Heart right ventricle (tissue), 16 donors: ENCODE data around the gene FHOD3. TPM values are rescaled to one million over a fixed set of nuclear protein-coding genes. Genes with fewer than 3 reads are reported as not detected.
A peak's percentile ranks its signal among the peaks of the same experiment; 100 is the strongest.

Experiments used
- ATAC-seq, 8 donors: fragments of 200-7000 bp; cut with Tn5 transposase; one replicate each; pipeline ENCODE4 v1.9.1; 2020; ENCODE audit warnings: mild to moderate bottlenecking in 8 of 8, moderate library complexity in 8 of 8, moderate number of reproducible peaks in 1 of 8
- DNase-seq, 2 donors: peaks; one replicate each; pipeline ENCODE4 v3.0.0-alpha.2; 2020
- H3K27ac ChIP-seq, 10 donors: fragments of 200-600 bp; sonication (generic) in 2 of 10; one replicate each; pipeline versions ENCODE4 v1.5.0 to v1.8.0; 2020 to 2022; ENCODE audit warnings: mild to moderate bottlenecking in 3 of 10
- H3K27me3 ChIP-seq, 7 donors: fragments of 200-600 bp; one replicate each; pipeline ENCODE4 v1.8.0; 2021 to 2022; ENCODE audit warnings: mild to moderate bottlenecking in 2 of 7
- H3K36me3 ChIP-seq, 9 donors: fragments of 200-600 bp; sonication (generic) in 1 of 9; one replicate each; pipeline versions ENCODE4 v1.5.0 to v1.8.0; 2020 to 2022; ENCODE audit warnings: mild to moderate bottlenecking in 2 of 9
- H3K4me1 ChIP-seq, 9 donors: fragments of 200-600 bp; sonication (generic) in 1 of 9; one replicate each; pipeline versions ENCODE4 v1.5.0 to v1.8.0; 2020 to 2022; ENCODE audit warnings: mild to moderate bottlenecking in 4 of 9
- H3K4me3 ChIP-seq, 10 donors: fragments of 200-600 bp; sonication (generic) in 2 of 10; one replicate each; pipeline versions ENCODE4 v1.5.0 to v1.8.0; 2020 to 2022; ENCODE audit warnings: mild to moderate bottlenecking in 7 of 10, moderate library complexity in 2 of 10
- H3K9me3 ChIP-seq, 11 donors: fragments of 200-600 bp in 10 of 11; sonication (generic) in 2 of 11; one replicate each; pipeline versions ENCODE4 v1.5.0 to v1.8.0; 2013 to 2022; ENCODE audit warnings: mild to moderate bottlenecking in 2 of 11, control low read depth in 1 of 11, moderate library complexity in 1 of 11
- CTCF ChIP-seq, 9 donors: fragments of 200-600 bp; sonication (generic) in 2 of 9; IDR thresholded peaks; one replicate each; pipeline versions ENCODE4 v1.5.0 to v1.8.0; 2021 to 2022; ENCODE audit warnings: antibody characterized with exemption in 9 of 9, mild to moderate bottlenecking in 5 of 9, moderate library complexity in 1 of 9
- WGBS, 2 donors: extraction: QIAGEN DNeasy Blood & Tissue Kit; methylation state at CpG; one replicate each; pipeline ENCODE4 v1.1.7; 2013; ENCODE audit warnings: inconsistent platforms in 1 of 2; 5-methylcytosine and 5-hydroxymethylcytosine counted together
- intact Hi-C, 10 donors: fragments of 100-400 bp; cut with DNase I; formaldehyde crosslinking; loops; one replicate each; pipeline versions ENCODE4 v1.11.1 to v1.14.2; 2022
- polyA plus RNA-seq, 2 donors: library from polyadenylated mRNA; stranded (reverse); fragments of 200-250 nt; gene quantifications; one replicate each; pipeline ENCODE4 v1.2.3, GENCODE V29; 2013
- total RNA-seq, 10 donors: library from RNA; stranded (reverse); fragmentation: NEBNext Ultra II Directional in 3 of 10; extraction: Animal tissue kit (Norgen Biotek cat#: 25700) in 3 of 10; gene quantifications; one replicate each; pipeline versions ENCODE4 v1.2.1 to v1.2.4, GENCODE V29; 2021 to 2023
- donor health status: Arrhythmogenic right ventricular cardiomyopathy.
- donor health status: ischemic (EF 13 %, LVEDD 7.1; RV severe dilation, severe dysfunction).
- donor health status: healthy with polysubstance abuse.
- donor health status: DM: no; HTN: yes; CAD: no.
- donor health status: DM: no; HTN: no; CAD: no.
- donor health status: ischemic (EF 25% LVEDD 6.9; RV normal size, moderate dysfunction).
- donor health status: ischemic (EF 25% LVEDD 5.7; RV mildly dilated, moderate dysfunction).
- donor health status: healthy.
- donor health status: DM: yes; HTN: yes; CAD: no.
- donor health status: Ischemic cardiomyopathy.
- donor health status: ischemic (EF 35%, LVEDD 5.7; RV mildly dilated, moderate dysfunction).
- donor health status: nonischemic (EF 11% LVEDD 7.7; RV severe dilation, severe dysfunction).
- donor health status: DM: yes; HTN: yes; CAD: no.
- donor health status: PGD.
- donor health status: ischemic (EF 29% LVEDD 5.4; RV normal size, mild dysfunction).
- donor health status: nonischemic (EF 23%, LVEDD 6.1; RV moderate dilation, normal function).

FHOD3 gene
- total and polyA plus RNA-seq, 12 donors, result 81.8 to 484 (median 356) TPM

GRCh38 chr18:36348331-36348730 lies 50.8 kb downstream of the FHOD3 start:
- H3K27ac ChIP-seq, result peak overlapping the region in 1 of 10 donors; percentile 42
- WGBS, 2 donors, result 42 to 53% methylated on average over 3 of the region's 3 CpGs

GRCh38 chr18:36348971-36349417 lies 51.5 kb downstream of the FHOD3 start:
- intact Hi-C loops, result no loop called here
- 66% methylated on average over 6 of the region's 6 CpGs for WGBS, 2 donors
- H3K4me1 ChIP-seq, result peaks cover 3 to 57% (median 21%) of the 10 kb centered on the region in 9 donors

More at GRCh38 chr18:36348331-36348730, 50.8 kb downstream of the FHOD3 start:
- no peak for TF ChIP-seq CTCF (IDR thresholded peaks at IDR 0.05)
- H3K27me3 ChIP-seq, result no peaks in the 10 kb centered on the region
- DNase-seq (no peak), ATAC-seq (no peak)
- no peak overlapping the region for H3K4me3 ChIP-seq
- intact Hi-C loops, result no loop called here
- no peaks in the 10 kb centered on the region for H3K9me3 ChIP-seq
- no peaks in the 10 kb centered on the region for H3K36me3 ChIP-seq
- H3K4me1 ChIP-seq, result peaks cover 3 to 56% (median 21%) of the 10 kb centered on the region in 9 donors

GRCh38 chr18:36349552-36349951 lies 52.0 kb downstream of the FHOD3 start:
- DNase-seq (no peak), ATAC-seq (no peak)
- Histone ChIP-seq H3K9me3 (no peaks in the 10 kb centered on the region), H3K27me3 (no peaks in the 10 kb centered on the region), H3K36me3 (no peaks in the 10 kb centered on the region), H3K4me1 (peaks cover 3 to 57% (median 21%) of the 10 kb centered on the region in 9 donors), H3K27ac (peak overlapping the region in 5 of 10 donors; percentile 26 to 68 (median 46)), H3K4me3 (no peak overlapping the region)
- intact Hi-C loops, result no loop called here
- WGBS, 2 donors, result 73% methylated on average over 6 of the region's 6 CpGs
- no peak for TF ChIP-seq CTCF (IDR thresholded peaks at IDR 0.05)

More at GRCh38 chr18:36348971-36349417, 51.5 kb downstream of the FHOD3 start:
- H3K4me3 ChIP-seq, result no peak overlapping the region
- DNase-seq, result no peak
- peak in 7 of 8 donors; percentile 11 to 61 (median 43) for ATAC-seq
- peak overlapping the region in 4 of 10 donors; percentile 26 to 68 (median 44) for H3K27ac ChIP-seq
- no peaks in the 10 kb centered on the region for H3K27me3 ChIP-seq
- no peaks in the 10 kb centered on the region for H3K36me3 ChIP-seq
- no peaks in the 10 kb centered on the region for H3K9me3 ChIP-seq
- TF ChIP-seq CTCF (IDR thresholded peaks at IDR 0.05), result no peak

GRCh38 chr18:36350251-36350651 lies 52.7 kb downstream of the FHOD3 start:
- DNase-seq, result no peak
- Histone ChIP-seq H3K4me1 (peaks cover 3 to 62% (median 21%) of the 10 kb centered on the region in 9 donors), H3K27me3 (no peaks in the 10 kb centered on the region), H3K36me3 (no peaks in the 10 kb centered on the region), H3K27ac (peak overlapping the region in 5 of 10 donors; percentile 26 to 68 (median 46)), H3K9me3 (no peaks in the 10 kb centered on the region), H3K4me3 (no peak overlapping the region)
- ATAC-seq, result peak in 6 of 8 donors; percentile 40 to 65 (median 54)
- WGBS, 2 donors, result 26 to 34% methylated on average over 3 of the region's 3 CpGs
- intact Hi-C loops, result loop anchor here in 1 of 10 donors (10.0 kb wide), 1 partner anchor 65 kb away; no protein-coding TSS in a partner anchor
- no peak for TF ChIP-seq CTCF (IDR thresholded peaks at IDR 0.05)
